Middle frontal gyrus (tissue), 1 donor: ENCODE measurements around the gene MCHR2.
A peak's percentile ranks its signal among the peaks of the same experiment; 100 is the strongest.
"Not testable (repeated sequence)": the region's sequence is repeated elsewhere in the genome, so short reads cannot be mapped to it uniquely, and the experiment has no call there.

Experiments used
- DNase-seq: peaks from one replicate; pipeline ENCODE4 v3.0.0-alpha.2; 2015; ENCODE audit warnings: low spot score; ENCODE audit errors: extremely low spot score

The MCHR2 gene

GRCh38 chr6:99993533-99994251 lies at the start of gene MCHR2:
Gene MCHR2 (minus strand): TSS chr6:99994223. CDS start chr6:99956147, 38,076 bp downstream.
- DNase-seq, result no peak

GRCh38 chr6:100038546-100038945 lies 44.5 kb upstream of the MCHR2 start:
- not testable (repeated sequence) for DNase-seq

- no peak for DNase-seq
These were observed 42.0 kb upstream of the MCHR2 start for GRCh38 chr6:100035873-100036653.

GRCh38 chr6:100023798-100024197 lies 29.8 kb upstream of the MCHR2 start:
- no peak for DNase-seq

GRCh38 chr6:100022847-100023246 lies 28.8 kb upstream of the MCHR2 start:
- DNase-seq, result no peak

- DNase-seq, result no peak
These were observed 14.8 kb upstream of the MCHR2 start for GRCh38 chr6:100008857-100009256.

GRCh38 chr6:100001915-100002388 lies 7.9 kb upstream of the MCHR2 start:
- peak; percentile 69 for DNase-seq

GRCh38 chr6:99997141-99997540 lies 3.1 kb upstream of the MCHR2 start:
- no peak for DNase-seq

- DNase-seq, result no peak
These were observed 1.9 kb upstream of the MCHR2 start for GRCh38 chr6:99995916-99996315.

GRCh38 chr6:99993146-99993532 lies 884 bp downstream of the MCHR2 start:
- DNase-seq, result no peak

GRCh38 chr6:99991955-99992354 lies 2.1 kb downstream of the MCHR2 start:
- no peak for DNase-seq

GRCh38 chr6:99980741-99981140 lies 13.3 kb downstream of the MCHR2 start:
- no peak for DNase-seq

GRCh38 chr6:99979953-99980352 lies 14.1 kb downstream of the MCHR2 start:
- DNase-seq, result no peak

GRCh38 chr6:99967052-99967451 lies 27.0 kb downstream of the MCHR2 start:
- DNase-seq, result no peak

- no peak for DNase-seq
These were observed 34.0 kb downstream of the MCHR2 start for GRCh38 chr6:99960027-99960426.

GRCh38 chr6:99951016-99951805 lies 42.8 kb downstream of the MCHR2 start:
- no peak for DNase-seq

- no peak for DNase-seq
These were observed 48.0 kb downstream of the MCHR2 start for GRCh38 chr6:99946005-99946404.

GRCh38 chr6:99943846-99944245 lies 50.2 kb downstream of the MCHR2 start:
- no peak for DNase-seq

- DNase-seq, result no peak
These were observed 53.4 kb downstream of the MCHR2 start for GRCh38 chr6:99940582-99940981.

GRCh38 chr6:99933129-99933528 lies 60.9 kb downstream of the MCHR2 start:
- no peak for DNase-seq

- DNase-seq, result peak; percentile 57
These were observed 81.4 kb downstream of the MCHR2 start for GRCh38 chr6:99912657-99913056.
